Muscle of leg (tissue), 11 donors: ENCODE results near the gene DCAF7. TPM values are rescaled to one million over a fixed set of nuclear protein-coding genes. Genes with fewer than 3 reads are reported as not detected.

Source experiments
- DNase-seq: peaks from one replicate; pipeline ENCODE4 v3.0.0; 2013
- H3K27ac ChIP-seq: one replicate; pipeline ENCODE4 v1.5.1; 2013; ENCODE audit warnings: mild to moderate bottlenecking, low read length, control low read depth
- H3K27me3 ChIP-seq: one replicate; pipeline ENCODE4 v1.6.1; 2013; ENCODE audit warnings: low read length; ENCODE audit not compliant: control insufficient read depth, insufficient read depth
- H3K36me3 ChIP-seq: one replicate; pipeline ENCODE4 v1.6.1; 2013; ENCODE audit warnings: low read length; ENCODE audit not compliant: control insufficient read depth, insufficient read depth
- H3K4me1 ChIP-seq: one replicate; pipeline ENCODE4 v1.6.1; 2013; ENCODE audit warnings: low read length; ENCODE audit not compliant: control insufficient read depth, insufficient read depth
- H3K4me3 ChIP-seq: one replicate; pipeline ENCODE4 v1.5.1; 2013; ENCODE audit warnings: low read length, control low read depth
- H3K9me3 ChIP-seq: replicated peaks from 2 replicates; pipeline ENCODE4 v1.6.1; 2013; ENCODE audit warnings: low read depth, low read length; ENCODE audit not compliant: control insufficient read depth
- WGBS: methylation state at CpG from one replicate; pipeline ENCODE4 v1.1.5; 2013; ENCODE audit warnings: missing lambda C conversion rate; ENCODE audit not compliant: insufficient coverage; 5-methylcytosine and 5-hydroxymethylcytosine counted together
- polyA plus RNA-seq, 8 donors: library from polyadenylated mRNA; unstranded; fragments of 120-200 nt; gene quantifications; one replicate each; pipeline versions ENCODE4 v1.2.1 to v1.2.3, GENCODE V29; 2013; ENCODE audit warnings: inconsistent platforms in 1 of 8, low replicate concordance in 1 of 8; ENCODE audit not compliant: insufficient read length in 8 of 8, insufficient read depth in 1 of 8
- total RNA-seq: library from RNA; stranded (reverse); fragments of 120-200 nt; gene quantifications from one replicate; pipeline ENCODE4 v1.2.4, GENCODE V29; 2013

DCAF7 gene
- total and polyA plus RNA-seq, 9 donors, result 22.4 to 56.7 (median 40.8) TPM

DNA sequence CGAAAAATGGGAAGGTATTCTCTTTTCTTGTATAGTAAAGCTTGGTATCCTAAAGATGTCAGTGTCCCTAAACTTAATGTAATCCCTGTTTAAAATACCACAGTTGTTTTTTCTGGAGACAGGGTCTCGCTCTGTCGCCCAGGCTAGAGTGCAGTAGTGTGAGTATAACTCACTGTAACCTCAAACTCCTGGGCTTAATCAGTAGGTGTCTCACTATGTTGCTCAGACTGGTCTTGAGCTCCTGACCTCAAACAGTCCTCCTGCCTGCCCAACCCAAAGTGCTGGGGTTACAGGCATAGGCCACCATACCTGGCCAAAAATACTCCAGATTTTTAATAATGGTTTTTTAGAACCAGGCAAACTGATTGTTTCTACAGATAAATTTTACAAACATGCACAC, 8.2 kb downstream of the DCAF7 start:
- DNase-seq, result no peak
- no peaks in the 10 kb centered on the region for H3K9me3 ChIP-seq
- no peaks in the 10 kb centered on the region for H3K27me3 ChIP-seq
- H3K27ac ChIP-seq, result no peak overlapping the region
- no peak overlapping the region for H3K4me3 ChIP-seq
- WGBS, result 80% methylated on average over 2 of the region's 3 CpGs
- no peaks in the 10 kb centered on the region for H3K4me1 ChIP-seq
- no peaks in the 10 kb centered on the region for H3K36me3 ChIP-seq

DNA sequence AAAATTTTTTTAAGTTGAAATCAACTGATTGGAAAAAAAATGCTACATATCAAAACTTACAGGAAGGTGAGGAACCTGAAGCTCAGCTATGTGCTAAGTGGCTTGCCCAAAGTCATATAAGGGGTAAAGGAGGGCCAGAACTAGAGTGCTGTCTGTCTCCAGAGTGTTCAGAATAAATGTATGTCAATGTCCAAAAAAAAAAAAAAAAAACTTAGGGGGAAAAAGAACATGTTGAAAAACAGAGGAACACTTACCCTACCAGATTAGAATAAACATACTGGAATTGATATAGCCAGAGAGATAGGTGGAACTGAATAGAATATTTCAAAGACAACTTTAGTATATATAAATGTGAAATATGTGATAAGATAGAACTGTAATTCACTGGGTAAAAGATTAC, 11.5 kb downstream of the DCAF7 start:
- H3K4me1 ChIP-seq, result no peaks in the 10 kb centered on the region
- H3K27ac ChIP-seq, result no peak overlapping the region
- no peaks in the 10 kb centered on the region for H3K9me3 ChIP-seq
- no peak for DNase-seq
- no peak overlapping the region for H3K4me3 ChIP-seq
- peaks cover 2% of the 10 kb centered on the region for H3K36me3 ChIP-seq
- no peaks in the 10 kb centered on the region for H3K27me3 ChIP-seq

DNA sequence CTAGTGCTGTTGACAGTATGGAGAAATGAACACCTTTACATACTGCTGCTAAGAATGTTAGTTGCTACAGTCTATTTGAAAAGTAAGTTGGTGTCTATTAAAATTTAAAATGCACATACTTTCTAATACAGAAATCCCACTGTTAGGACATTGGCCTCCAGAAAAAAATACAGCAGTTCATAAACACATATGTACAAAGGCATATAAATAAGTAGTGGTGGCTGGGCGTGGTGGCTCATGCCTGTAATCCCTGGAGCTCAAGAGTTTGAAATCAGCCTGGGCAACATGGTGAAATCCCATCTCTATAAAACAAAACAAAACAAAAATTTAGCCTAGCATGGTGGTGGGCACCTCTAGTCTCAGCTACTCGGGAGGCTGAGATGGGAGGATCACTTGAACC, 13.1 kb downstream of the DCAF7 start:
- no peak overlapping the region for H3K27ac ChIP-seq
- no peaks in the 10 kb centered on the region for H3K9me3 ChIP-seq
- no CpG with 5 or more reads among the region's 2 CpGs for WGBS
- no peak overlapping the region for H3K4me3 ChIP-seq
- H3K36me3 ChIP-seq, result peaks cover 2% of the 10 kb centered on the region
- no peak for DNase-seq
- no peaks in the 10 kb centered on the region for H3K4me1 ChIP-seq
- H3K27me3 ChIP-seq, result no peaks in the 10 kb centered on the region

DNA sequence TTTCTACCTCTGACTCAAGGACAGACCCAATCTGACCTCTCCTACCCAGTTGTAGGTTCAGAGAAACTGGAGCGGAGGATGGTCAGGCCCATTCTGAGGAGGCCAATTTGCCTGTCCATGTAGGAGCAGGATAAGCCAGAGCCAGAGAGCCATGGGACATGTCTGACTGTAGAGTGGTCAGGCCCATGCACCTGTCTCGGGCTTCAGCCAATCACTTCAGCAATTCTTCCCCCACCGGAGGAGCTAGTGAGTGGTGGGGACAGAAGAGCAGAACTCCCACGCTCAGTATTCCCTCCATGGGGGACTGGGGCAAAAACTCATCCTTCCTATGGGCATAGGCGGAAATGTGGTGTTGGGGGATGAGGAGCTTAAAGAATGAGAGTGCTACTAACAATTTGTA, 14.3 kb downstream of the DCAF7 start:
- no peak overlapping the region for H3K4me3 ChIP-seq
- no peaks in the 10 kb centered on the region for H3K4me1 ChIP-seq
- WGBS, result 100% methylated on average over 2 of the region's 5 CpGs
- peaks cover 2% of the 10 kb centered on the region for H3K36me3 ChIP-seq
- H3K27ac ChIP-seq, result no peak overlapping the region
- H3K9me3 ChIP-seq, result no peaks in the 10 kb centered on the region
- no peaks in the 10 kb centered on the region for H3K27me3 ChIP-seq
- no peak for DNase-seq

DNA sequence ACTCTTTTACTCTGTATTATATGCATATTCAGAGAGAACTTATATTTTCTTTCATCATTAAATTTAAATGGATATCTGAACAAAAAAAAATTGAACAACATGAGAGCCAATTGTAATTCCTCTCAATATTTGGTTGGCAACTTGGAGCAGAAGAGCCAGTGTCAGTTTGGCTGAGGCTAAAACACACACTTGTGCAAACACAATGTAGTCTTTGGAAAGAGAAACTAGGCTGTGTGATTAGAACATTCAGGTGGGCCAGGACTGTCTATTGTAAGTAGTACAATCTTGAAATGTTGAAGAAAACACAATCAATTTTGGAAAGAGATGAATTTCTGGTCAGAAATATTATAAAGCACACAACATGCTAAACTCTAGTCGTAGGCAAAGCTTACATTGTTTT, 17.0 kb downstream of the DCAF7 start:
- Histone ChIP-seq H3K27me3 (no peaks in the 10 kb centered on the region), H3K4me3 (no peak overlapping the region), H3K27ac (no peak overlapping the region), H3K36me3 (peaks cover 4% of the 10 kb centered on the region), H3K4me1 (no peaks in the 10 kb centered on the region), H3K9me3 (no peaks in the 10 kb centered on the region)
- DNase-seq, result no peak
- no CpG with 5 or more reads among the region's 1 CpG for WGBS

DNA sequence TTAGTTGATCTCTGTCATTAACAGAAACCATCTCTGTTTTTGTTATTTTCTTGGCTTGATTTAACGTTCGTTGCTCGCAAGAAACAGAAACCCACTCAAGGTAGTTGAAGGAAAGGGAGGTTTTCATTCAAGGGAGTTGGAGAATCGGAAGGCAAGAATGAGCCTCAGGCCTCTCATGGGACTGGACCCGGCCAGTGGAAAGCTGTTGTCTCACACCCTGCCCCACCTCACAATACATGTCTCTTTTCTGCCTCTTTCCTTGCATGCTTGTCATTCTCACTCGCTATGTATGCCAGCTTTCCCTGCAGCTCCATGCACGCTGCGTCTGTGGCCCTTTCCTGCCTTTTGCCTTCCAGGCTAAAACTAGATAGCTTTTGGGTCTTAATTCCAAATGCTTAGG, 18.3 kb downstream of the DCAF7 start:
- H3K4me3 ChIP-seq, result no peak overlapping the region
- H3K9me3 ChIP-seq, result no peaks in the 10 kb centered on the region
- DNase-seq, result no peak
- WGBS, result 93% methylated on average over 3 of the region's 8 CpGs
- no peak overlapping the region for H3K27ac ChIP-seq
- H3K4me1 ChIP-seq, result no peaks in the 10 kb centered on the region
- H3K27me3 ChIP-seq, result no peaks in the 10 kb centered on the region
- H3K36me3 ChIP-seq, result peaks cover 4% of the 10 kb centered on the region

DNA sequence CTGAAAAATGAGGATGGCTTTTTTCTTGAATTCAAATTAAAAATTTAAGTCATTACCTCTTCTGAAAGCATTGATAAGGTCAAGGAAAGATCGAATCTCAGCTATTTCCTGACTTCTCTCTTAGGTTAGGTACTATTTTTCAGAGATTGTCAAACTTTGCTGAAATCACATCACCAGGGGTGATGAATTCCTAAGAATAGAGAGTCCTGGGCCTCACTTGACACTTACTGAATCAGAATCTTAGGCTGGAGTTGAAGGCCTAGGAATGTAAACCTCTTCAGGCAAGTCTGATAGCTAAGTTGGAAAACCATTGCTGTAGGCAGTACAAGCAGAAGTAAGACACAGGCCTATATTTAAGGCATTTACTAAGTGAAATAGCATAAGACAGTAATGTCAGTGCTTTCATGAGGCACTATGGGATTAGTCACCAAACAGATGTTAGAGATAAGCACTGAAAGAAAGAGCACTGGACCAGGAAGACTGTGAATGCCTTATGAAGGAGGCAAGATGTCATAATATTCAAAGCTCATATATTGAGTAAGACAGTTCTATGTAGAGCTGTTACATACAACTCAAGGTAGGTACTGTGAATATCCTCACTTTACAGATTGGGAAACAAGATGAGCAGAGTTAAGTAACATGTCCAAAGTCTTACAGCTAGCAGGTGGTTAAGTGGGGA, 21.5 kb downstream of the DCAF7 start:
- Histone ChIP-seq H3K4me3 (no peak overlapping the region), H3K27me3 (no peaks in the 10 kb centered on the region), H3K4me1 (no peaks in the 10 kb centered on the region), H3K27ac (no peak overlapping the region), H3K9me3 (no peaks in the 10 kb centered on the region), H3K36me3 (peaks cover 2% of the 10 kb centered on the region)
- DNase-seq, result no peak
- WGBS, result no CpG with 5 or more reads among the region's 1 CpG

DNA sequence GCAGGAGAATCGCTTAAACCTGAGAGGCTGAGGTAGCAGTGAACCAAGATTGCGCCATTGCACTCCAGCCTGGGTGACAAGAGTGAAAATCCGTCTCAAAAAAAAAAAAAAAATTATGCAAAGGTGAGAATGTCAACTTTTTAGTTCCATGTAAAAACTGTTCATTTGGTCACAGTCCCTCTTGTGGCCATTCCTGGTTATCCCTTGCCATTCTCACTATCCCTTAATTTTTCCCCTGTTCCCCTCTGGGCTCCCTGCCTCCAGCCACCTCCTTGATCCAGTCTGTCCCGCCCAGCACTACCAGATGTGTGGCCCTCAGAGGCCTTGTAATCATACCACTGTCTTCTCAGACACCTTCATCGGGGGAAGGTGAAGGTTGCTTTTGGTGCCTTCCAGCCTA, 23.4 kb downstream of the DCAF7 start:
- Histone ChIP-seq H3K36me3 (peaks cover 5% of the 10 kb centered on the region), H3K9me3 (no peaks in the 10 kb centered on the region), H3K27me3 (no peaks in the 10 kb centered on the region), H3K4me3 (no peak overlapping the region), H3K4me1 (no peaks in the 10 kb centered on the region), H3K27ac (no peak overlapping the region)
- no peak for DNase-seq
- 100% methylated on average over 2 of the region's 5 CpGs for WGBS

DNA sequence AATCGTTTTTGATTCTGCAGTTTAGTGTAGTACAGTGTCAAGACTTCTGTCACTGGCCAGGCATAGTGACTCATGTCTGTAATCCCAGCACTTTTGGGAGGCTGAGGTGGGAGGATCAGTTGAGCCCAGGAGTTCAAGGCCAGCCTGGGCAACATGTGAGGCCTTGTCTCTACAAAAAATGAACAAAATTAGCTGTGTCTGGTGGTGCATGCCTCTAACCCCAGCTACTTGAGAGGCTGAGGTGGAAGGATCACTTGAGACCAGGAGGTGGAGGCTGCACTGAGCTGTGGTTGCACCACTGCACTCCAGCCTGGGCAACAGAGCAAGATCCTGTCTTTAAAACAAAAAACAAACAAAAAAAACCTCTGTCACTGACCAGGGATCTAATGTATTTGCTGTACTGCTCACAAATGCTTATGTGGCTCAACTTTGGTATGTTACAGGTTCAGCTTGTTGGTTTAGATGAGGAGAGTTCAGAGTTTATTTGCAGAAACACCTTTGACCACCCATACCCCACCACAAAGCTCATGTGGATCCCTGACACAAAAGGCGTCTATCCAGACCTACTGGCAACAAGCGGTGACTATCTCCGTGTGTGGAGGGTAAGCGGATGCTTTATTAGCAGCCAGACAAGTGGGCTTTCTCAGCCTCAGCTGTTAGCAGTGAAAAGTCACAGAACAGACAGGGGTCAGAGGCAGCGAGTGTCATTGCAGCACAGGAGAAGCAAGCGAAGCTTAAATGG, 27.9 kb downstream of the DCAF7 start:
- WGBS, result 93% methylated on average over 7 of the region's 7 CpGs
- Histone ChIP-seq H3K27ac (no peak overlapping the region), H3K36me3 (peaks cover 34% of the 10 kb centered on the region), H3K9me3 (no peaks in the 10 kb centered on the region), H3K4me1 (no peaks in the 10 kb centered on the region), H3K27me3 (no peaks in the 10 kb centered on the region), H3K4me3 (no peak overlapping the region)
- DNase-seq, result no peak

DNA sequence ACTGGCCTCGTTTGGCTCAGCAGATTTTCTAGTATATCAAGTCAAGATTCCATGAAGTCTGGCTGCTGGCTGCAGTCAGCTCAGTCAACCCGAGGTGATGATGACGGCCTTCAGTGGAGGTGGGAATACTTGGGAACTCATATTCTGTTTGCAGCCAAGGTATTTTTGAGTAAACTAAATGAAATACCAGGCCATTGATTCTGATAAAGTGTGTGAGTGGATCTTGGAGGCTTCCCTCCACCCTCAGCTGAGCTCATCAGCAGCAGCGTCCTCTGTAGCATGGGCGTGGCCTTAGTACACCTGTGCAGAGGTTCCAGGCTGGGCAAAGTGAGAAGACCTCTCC, 28.5 kb downstream of the DCAF7 start:
- no peaks in the 10 kb centered on the region for H3K27me3 ChIP-seq
- no peaks in the 10 kb centered on the region for H3K4me1 ChIP-seq
- peaks cover 39% of the 10 kb centered on the region for H3K36me3 ChIP-seq

More for the DNA sequence above, 28.5 kb downstream of the DCAF7 start:
- H3K9me3 ChIP-seq, result no peaks in the 10 kb centered on the region
- no peak overlapping the region for H3K27ac ChIP-seq
- H3K4me3 ChIP-seq, result no peak overlapping the region
- no peak for DNase-seq
- WGBS, result 69% methylated on average over 3 of the region's 5 CpGs
